Transverse colon (tissue), 4 donors: Measurements from ENCODE around the gene TMEM181. TPM values are rescaled to one million over a fixed set of nuclear protein-coding genes. Genes with fewer than 3 reads are reported as not detected.

Experiments
- DNase-seq: peaks from one replicate; pipeline ENCODE4 v3.0.0-alpha.2; 2019
- H3K27ac ChIP-seq, 4 donors: fragments of 200-600 bp; sonication (generic); 2 replicates each; pipeline ENCODE4 v1.5.1; 2016 to 2018; ENCODE audit warnings: inconsistent platforms in 4 of 4
- H3K27me3 ChIP-seq: fragments of 200-600 bp; sonication (generic); 2 replicates; pipeline ENCODE4 v1.5.1; 2017; ENCODE audit warnings: inconsistent platforms
- H3K36me3 ChIP-seq, 4 donors: fragments of 200-600 bp; sonication (generic); 2 replicates each; pipeline ENCODE4 v1.5.1; 2017 to 2019; ENCODE audit warnings: inconsistent platforms in 4 of 4
- H3K4me1 ChIP-seq, 4 donors: fragments of 200-600 bp; sonication (generic); 2 replicates each; pipeline ENCODE4 v1.5.1; 2017 to 2020; ENCODE audit warnings: inconsistent platforms in 4 of 4
- H3K4me3 ChIP-seq, 4 donors: fragments of 200-600 bp; sonication (generic); 1 replicate in 1 of 4; 2 replicates in 3 of 4; pipeline versions ENCODE4 v1.5.1 to v1.6.1; 2017 to 2019; ENCODE audit warnings: inconsistent platforms in 4 of 4
- H3K9me3 ChIP-seq, 2 donors: fragments of 200-600 bp; sonication (generic); 2 replicates each; pipeline ENCODE4 v1.5.1; 2017 to 2019; ENCODE audit warnings: inconsistent platforms in 2 of 2
- CTCF ChIP-seq, 5 experiments: fragments of 200-600 bp in 3 of 5; fragments of 450-650 bp in 2 of 5; sonication (generic) in 3 of 5; IDR thresholded peaks; 1 replicate in 2 of 5; 2 replicates in 3 of 5; pipeline ENCODE4 v1.5.1; 2016 to 2017; ENCODE audit warnings: antibody characterized with exemption in 5 of 5, inconsistent platforms in 3 of 5, mild to moderate bottlenecking in 2 of 5, moderate library complexity in 1 of 5
- EP300 ChIP-seq: sonication (generic); formaldehyde crosslinking; IDR thresholded peaks from one replicate; pipeline ENCODE4 v1.6.1; 2017; ENCODE audit warnings: antibody characterized with exemption, low read depth
- POLR2A ChIP-seq: fragments of 450-650 bp; IDR thresholded peaks from one replicate; pipeline ENCODE4 v1.6.1; 2016; ENCODE audit warnings: antibody characterized with exemption, mild to moderate bottlenecking, moderate library complexity
- POLR2AphosphoS5 ChIP-seq, 3 donors: sonication (generic); formaldehyde crosslinking; IDR thresholded peaks; one replicate each; pipeline ENCODE4 v1.6.1; 2016; ENCODE audit warnings: antibody characterized with exemption in 3 of 3
- WGBS, 2 donors: methylation state at CpG; one replicate each; pipeline ENCODE4 v1.1.5; 2018; ENCODE audit warnings: low coverage in 1 of 2; 5-methylcytosine and 5-hydroxymethylcytosine counted together
- in situ Hi-C, 4 donors: fragments of 200-750 bp; cut with MboI; loops; one replicate each; pipeline versions ENCODE4 v1.15.0 to v1.15.1; 2017; ENCODE audit warnings: low sequenced_read_pairs in 3 of 4, low pct_ligation_motif_present in 1 of 4, low pct_unique_long_range_greater_than_20kb in 1 of 4
- intact Hi-C: fragments of 100-400 bp; cut with DNase I; formaldehyde crosslinking; loops from one replicate; pipeline ENCODE4 v1.15.1; 2023; ENCODE audit warnings: low total_unique reads
- total RNA-seq, 4 donors: library from RNA; depleted of rRNA; stranded (reverse); fragments of >200 nt; gene quantifications; one replicate each; pipeline ENCODE4 v1.1.0, GENCODE V29; 2016

The TMEM181 gene
- total RNA-seq, 4 donors from 2014 or later, result 15.7 to 41.3 (median 34.2) TPM

- intact Hi-C loops, result no loop called here
- Histone ChIP-seq H3K27ac (no peak overlapping the region), H3K9me3 (no peaks in the 10 kb centered on the region), H3K4me1 (peaks cover 0 to 10% (median 4%) of the 10 kb centered on the region in 4 donors), H3K4me3 (peak overlapping the region in 1 of 4 donors; percentile 25), H3K36me3 (no peaks in the 10 kb centered on the region), H3K27me3 (peaks cover 43% of the 10 kb centered on the region)
- in situ Hi-C loops, result no loop called here
- TF ChIP-seq CTCF (IDR thresholded peaks at IDR 0.05), result no peak
- TF ChIP-seq EP300, result no peak
- no peak for TF ChIP-seq POLR2A
- TF ChIP-seq POLR2AphosphoS5 (IDR thresholded peaks at IDR 0.05), result no peak
- 44% methylated on average over 32 of the region's 33 CpGs; no CpG with 5 or more reads in 1 of the 2 donors for WGBS, 2 donors
- DNase-seq, result no peak
These were observed 43.8 kb upstream of the TMEM181 start for GRCh38 chr6:158516098-158516497.

- Histone ChIP-seq H3K36me3 (no peaks in the 10 kb centered on the region), H3K27me3 (peaks cover 43% of the 10 kb centered on the region), H3K4me1 (peaks cover 0 to 10% (median 4%) of the 10 kb centered on the region in 4 donors), H3K27ac (no peak overlapping the region), H3K4me3 (no peak overlapping the region), H3K9me3 (no peaks in the 10 kb centered on the region)
- intact Hi-C loops, result no loop called here
- in situ Hi-C loops, result no loop called here
- TF ChIP-seq POLR2A, result no peak
- TF ChIP-seq CTCF (IDR thresholded peaks at IDR 0.05), result no peak
- TF ChIP-seq EP300, result no peak
- TF ChIP-seq POLR2AphosphoS5 (IDR thresholded peaks at IDR 0.05), result no peak
- 75% methylated on average over 8 of the region's 8 CpGs; no CpG with 5 or more reads in 1 of the 2 donors for WGBS, 2 donors
- DNase-seq, result no peak
These were observed 42.9 kb upstream of the TMEM181 start for GRCh38 chr6:158517038-158517437.

- peaks cover 45% of the 10 kb centered on the region for H3K27me3 ChIP-seq
- in situ Hi-C loops, result no loop called here
These were observed 42.3 kb upstream of the TMEM181 start for GRCh38 chr6:158517581-158517980.

More at GRCh38 chr6:158517581-158517980, 42.3 kb upstream of the TMEM181 start:
- Histone ChIP-seq H3K9me3 (no peaks in the 10 kb centered on the region), H3K4me1 (peaks cover 0 to 10% (median 4%) of the 10 kb centered on the region in 4 donors), H3K4me3 (no peak overlapping the region), H3K27ac (no peak overlapping the region), H3K36me3 (no peaks in the 10 kb centered on the region)
- intact Hi-C loops, result no loop called here
- WGBS, 2 donors, result 59% methylated on average over 5 of the region's 5 CpGs; no CpG with 5 or more reads in 1 of the 2 donors
- TF ChIP-seq POLR2AphosphoS5 (IDR thresholded peaks at IDR 0.05) (no peak), POLR2A (no peak), CTCF (IDR thresholded peaks at IDR 0.05) (no peak), EP300 (no peak)
- DNase-seq, result no peak
